GM19043 (cell line): ENCODE measurements around the gene PSMB2.
"Not testable (repeated sequence)": the region's sequence is repeated elsewhere in the genome, so short reads cannot be mapped to it uniquely, and the experiment has no call there.

Source experiments
- ATAC-seq: cut with Tn5 transposase; IDR thresholded peaks from one replicate; pipeline ENCODE4 v1.9.1; 2021; ENCODE audit warnings: low read depth; ENCODE audit not compliant: unreplicated experiment

PSMB2 gene

DNA sequence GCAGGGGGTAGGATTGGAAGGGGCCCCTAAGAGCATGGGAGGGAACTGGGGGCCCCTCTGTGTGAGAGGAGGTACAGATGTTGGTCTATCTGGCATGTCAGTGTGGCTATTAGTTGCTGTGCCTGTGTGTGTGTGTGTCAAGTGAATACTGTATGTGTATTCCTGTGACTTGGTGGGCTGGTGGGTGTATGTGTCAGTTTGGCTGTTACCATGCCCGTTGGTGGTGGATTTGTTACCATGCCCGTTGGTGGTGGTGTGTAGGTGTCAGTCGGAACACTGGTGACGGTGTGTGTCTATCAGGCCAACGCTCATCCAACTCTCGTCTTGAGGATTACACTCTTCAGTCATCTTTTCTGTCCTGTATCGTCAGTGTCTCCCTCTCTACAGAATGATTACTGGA is 45.6 kb downstream of the PSMB2 start:
- no peak for ATAC-seq

DNA sequence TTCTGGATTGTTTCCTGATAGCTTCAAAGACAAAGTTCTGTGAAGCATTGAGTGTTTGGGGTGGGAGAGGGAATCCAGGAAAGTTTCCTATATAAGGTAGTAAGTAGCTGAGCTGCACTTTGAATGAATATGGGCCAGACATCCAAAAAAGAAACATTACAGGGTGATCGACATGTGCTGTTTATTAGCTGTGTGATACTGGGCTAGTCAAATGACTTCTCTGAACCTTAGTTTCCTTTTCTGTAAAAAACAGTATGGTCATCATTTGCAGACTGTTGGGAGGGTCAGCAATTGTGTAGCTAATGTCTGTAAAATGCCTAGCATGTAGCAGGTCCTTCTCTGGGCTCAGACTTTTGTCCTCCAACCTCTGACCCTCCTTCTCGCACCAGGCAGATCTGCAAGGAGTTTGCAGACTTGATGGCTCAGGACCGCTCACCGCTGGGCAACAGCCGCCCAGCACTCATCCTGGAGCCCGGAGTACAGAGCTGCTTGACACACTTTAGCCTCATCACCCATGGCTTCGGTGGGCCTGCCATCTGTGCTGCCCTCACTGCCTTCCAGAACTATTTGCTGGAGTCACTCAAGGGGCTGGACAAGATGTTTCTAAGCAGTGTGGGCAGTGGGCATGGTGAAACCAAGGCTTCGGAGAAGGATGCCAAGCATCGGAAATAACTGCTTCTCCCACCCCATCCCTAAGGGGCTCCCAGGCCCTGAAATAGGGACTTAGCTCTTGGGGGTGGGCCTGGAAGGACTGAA is 47.1 kb downstream of the PSMB2 start:
- ATAC-seq: no peak

DNA sequence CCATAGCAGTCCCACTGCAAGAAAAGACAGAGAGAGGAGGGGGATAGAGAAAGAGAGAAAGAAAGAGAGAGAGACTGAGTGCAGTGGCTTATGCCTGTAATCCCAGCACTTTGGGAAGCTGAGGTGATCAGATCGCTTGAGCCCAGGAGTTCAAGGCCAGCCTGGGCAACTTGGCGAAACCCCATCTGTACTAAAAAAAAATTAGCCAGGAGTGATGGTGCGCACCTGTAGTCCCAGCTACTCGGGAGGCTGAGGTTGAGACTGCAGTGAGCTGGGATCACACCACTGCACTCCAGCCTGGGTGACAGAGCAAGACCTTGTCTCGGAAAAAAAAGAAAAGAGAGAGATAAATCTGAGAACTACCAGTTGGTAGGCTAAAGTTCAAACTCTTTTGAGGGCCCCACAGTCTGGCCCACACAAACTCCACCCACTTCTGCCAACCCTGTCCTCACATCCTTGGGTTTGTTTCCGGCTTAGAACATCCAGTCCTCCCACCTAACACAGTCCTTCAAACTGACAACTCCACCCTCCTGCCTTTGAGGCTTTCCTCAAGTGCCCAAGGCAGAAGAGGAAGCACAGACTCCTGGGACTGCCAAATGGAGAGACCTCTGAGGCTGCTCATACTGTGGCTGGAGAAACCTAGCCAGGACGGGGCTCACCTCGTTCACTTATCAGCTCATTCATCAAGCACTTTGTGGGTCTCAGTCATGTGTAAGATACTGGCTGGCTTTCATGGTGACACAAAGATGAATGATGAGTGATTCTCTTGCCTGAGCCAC is 48.1 kb downstream of the PSMB2 start:
- ATAC-seq: no peak

GRCh38 chr1:35591211-35591610 is 50.1 kb downstream of the PSMB2 start:
- ATAC-seq: no peak

DNA sequence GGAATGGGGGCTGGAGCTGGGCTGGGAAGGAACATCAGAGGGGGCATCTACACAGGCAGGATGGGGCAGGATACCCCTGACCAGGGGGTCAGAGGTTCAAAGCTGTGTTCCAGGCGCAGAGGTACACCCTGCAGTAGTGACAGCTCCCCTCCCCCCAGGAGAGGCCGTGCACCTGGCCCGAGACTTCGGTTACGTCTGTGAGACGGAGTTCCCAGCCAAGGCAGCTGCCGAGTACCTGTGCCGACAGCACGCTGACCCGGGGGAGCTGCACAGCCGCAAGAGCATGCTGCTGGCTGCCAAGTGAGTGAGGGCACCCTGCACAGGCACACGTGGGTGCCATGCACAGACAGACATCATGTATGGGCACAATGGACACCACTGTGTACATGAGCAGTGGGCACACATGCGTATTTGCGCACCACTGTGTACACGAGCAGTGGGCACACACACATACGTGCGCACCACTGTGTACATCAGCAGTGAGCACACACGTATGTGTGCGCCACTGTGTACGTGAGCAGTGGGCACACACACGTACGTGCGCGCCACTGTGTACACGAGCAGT is 50.8 kb downstream of the PSMB2 start:
- ATAC-seq: no peak

DNA sequence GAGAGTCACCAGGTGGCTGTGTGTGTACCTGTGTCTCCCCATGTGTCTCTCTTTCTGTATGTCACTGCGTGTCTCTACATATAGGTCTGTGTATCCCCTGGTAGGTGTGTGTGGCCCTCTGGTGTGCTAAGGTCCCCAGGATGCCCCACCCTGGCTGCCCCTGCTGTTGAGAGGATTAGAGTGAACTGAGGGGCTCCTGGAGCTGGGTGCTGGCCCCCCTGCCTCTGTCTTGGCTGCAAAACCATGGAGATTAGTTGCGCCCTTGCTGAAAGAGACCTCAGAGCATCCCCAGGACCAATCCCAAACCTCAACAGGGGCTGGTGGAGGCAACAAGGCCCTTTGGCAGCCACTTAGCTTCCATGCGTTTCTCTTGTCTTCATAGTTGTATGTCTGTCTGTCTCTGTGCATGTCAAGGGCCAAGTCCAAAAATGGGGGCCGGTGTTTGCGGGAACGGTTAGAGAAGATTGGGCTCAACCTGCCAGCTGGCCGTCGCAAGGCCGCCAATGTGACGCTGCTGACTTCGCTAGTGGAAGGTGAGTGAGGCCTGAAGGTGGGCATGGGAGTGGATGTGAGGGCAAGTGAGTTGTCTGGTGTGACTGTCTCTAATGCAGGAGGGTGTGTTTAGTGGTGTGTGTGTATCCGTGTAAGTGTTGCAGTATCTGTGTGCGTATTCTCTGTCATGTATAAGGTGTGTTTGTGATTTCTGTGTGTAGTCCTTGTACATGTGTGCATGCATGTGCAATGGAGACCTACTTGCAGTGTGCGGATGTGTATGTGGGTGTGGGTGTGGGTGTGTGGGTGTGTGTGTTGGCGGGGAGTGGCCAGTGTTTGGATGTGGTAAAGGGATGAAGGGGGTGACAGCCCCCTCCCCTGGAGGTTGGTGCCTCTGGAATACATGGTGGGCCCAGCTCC is 51.6 kb downstream of the PSMB2 start:
- ATAC-seq: no peak

GRCh38 chr1:35588197-35588910 is 53.0 kb downstream of the PSMB2 start:
- no peak for ATAC-seq

DNA sequence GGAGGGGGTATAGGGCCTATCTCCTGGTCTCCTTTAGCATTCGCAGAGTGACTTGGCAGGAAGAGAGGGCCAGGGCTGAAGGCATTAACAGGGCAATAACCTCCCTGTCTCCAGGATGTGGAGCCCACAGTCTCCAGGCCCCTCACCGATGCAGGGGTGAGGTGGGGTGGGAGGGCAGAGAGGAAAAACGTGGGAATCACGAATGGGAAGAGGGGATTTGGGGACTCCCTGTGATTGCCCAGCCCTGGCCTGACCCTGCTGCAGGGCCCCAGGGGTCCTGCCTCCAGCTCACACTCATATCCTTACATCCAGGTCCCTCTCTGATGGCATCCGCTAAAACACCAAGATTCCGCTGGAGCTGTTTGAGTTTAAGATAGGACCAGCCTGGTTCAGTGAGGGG is 53.6 kb downstream of the PSMB2 start:
- ATAC-seq: no peak

- ATAC-seq: no peak
Observed at GRCh38 chr1:35586808-35587207, 54.5 kb downstream of the PSMB2 start.

DNA sequence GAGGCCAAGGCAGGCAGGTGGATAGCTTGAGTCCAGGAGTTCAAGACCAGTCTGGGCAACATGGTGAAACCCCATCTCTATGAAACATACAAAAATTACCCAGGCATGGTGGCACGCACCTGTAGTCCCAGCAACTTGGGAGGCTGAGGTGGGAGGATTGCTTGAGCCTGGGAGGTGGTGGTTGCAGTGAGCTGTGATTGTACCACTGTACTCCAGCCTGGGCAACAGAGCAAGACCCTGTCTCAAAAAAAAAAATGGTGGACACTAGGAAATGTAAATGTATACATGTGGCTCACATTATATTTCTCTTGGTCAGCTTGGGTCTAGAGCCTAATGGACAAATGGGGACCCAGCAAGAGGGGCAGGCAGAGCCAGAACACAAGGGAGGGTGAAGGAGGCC is 55.5 kb downstream of the PSMB2 start:
- ATAC-seq: not testable (repeated sequence)

GRCh38 chr1:35585281-35585680 is 56.0 kb downstream of the PSMB2 start:
- ATAC-seq: no peak

DNA sequence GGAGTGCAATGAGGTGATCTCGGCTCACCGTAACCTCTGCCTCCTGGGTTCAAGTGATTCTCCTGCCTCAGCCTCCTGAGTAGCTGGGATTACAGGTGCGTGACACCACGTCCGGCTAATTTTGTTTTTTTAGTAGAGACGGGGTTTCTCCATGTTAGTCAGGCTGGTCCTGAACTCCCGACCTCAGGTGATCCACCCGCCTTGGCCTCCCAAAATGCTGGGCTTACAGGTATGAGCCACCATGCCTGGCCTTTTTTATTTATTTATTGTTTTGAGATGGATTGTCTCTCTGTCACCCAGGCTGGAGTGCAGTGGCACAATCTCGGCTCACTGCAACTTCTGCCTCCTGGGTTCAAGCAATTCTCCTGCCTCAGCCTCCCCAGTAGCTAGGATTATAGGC is 59.7 kb downstream of the PSMB2 start:
- not testable (repeated sequence) for ATAC-seq

- ATAC-seq: no peak
Observed at GRCh38 chr1:35580949-35581388, 60.4 kb downstream of the PSMB2 start.

GRCh38 chr1:35577071-35577998 is 64.0 kb downstream of the PSMB2 start:
- peak; percentile 85 for ATAC-seq

GRCh38 chr1:35576766-35577070 is 64.6 kb downstream of the PSMB2 start:
- ATAC-seq: not testable (repeated sequence)

GRCh38 chr1:35576061-35576765 is 65.1 kb downstream of the PSMB2 start:
- no peak for ATAC-seq

GRCh38 chr1:35575416-35575958 is 65.8 kb downstream of the PSMB2 start:
- no peak for ATAC-seq
